GM21390 (cell line): ENCODE measurements around the gene ZNF32.

Experiments used
- ATAC-seq: cut with Tn5 transposase; IDR thresholded peaks from one replicate; pipeline ENCODE4 v1.9.1; 2021; ENCODE audit not compliant: unreplicated experiment

The ZNF32 gene

DNA sequence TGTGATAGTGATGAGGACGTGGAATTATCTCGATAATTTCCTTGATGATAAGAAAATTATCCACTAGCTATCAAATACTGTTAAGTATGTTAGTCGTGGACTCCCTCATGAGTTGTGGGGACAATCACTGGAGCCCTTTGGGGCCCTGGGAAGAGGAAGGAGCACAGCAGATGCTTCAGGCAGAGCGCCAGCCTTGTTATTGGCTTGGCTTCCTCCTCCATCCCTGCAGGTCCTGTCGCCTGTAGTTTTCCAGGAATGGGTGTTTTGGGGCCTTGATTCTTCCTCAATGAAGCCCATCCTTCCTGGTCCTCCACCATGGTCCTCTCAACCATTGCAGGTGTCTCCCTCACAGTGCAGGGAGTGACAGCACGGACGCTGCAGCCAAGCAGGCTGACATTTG lies 32.5 kb upstream of the ZNF32 start:
- ATAC-seq, result no peak

DNA sequence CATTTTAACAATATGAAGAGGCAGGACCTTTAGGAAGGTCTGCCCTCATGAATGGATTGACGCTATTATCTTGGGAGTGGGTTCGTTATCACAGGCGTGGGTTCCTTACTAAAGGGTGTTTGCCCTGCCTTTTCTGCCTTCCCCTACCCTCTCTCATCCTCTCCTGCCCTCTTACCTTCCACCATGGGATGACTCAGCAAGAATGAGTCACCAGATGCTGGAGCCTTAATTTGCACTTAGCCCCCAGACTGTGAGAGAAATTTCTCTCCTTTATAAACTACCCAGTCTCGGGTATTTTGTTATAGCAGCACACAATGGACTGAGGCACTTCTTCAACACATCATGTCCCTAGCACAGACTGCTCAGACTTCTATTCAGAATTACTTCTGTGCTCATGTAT lies 31.4 kb upstream of the ZNF32 start:
- ATAC-seq, result no peak

DNA sequence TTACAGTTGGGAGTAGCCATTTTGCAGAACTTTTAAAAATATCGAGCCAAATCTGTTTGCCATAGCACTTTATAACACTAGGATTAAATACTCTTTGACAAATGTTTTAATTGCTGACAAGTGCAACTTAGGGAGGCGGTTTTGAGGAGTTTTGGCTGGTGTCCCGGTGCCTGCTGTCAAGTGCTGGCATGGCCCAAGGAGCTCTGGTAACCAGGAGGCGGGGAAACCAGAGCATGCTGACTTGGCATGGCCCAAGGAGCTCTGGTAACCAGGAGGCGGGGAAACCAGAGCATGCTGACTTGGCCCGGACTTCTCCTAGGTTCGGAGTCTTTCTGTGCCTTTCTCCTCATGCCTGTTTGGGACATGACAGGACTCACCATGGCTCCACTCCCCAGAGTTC lies 30.8 kb upstream of the ZNF32 start:
- ATAC-seq, result no peak

DNA sequence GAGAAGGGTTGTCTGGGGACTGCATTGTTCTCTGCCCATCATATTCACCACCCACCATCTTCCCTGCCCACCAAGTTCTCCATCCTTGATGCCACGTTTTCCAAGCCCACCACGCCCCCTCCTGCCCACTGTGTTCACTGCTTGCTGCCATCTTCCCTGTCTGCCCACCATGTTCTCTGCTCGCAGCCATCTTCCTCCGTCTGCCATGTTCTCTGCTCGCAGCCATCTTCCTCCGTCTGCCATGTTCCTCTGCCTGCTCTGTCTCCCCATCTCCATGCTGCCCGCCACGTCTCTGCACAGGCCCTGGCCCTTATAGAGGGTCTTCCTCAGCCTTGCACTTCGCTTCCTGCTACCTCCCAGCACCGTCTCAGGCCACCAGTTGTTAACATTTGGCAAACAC lies 30.0 kb upstream of the ZNF32 start:
- no peak for ATAC-seq

DNA sequence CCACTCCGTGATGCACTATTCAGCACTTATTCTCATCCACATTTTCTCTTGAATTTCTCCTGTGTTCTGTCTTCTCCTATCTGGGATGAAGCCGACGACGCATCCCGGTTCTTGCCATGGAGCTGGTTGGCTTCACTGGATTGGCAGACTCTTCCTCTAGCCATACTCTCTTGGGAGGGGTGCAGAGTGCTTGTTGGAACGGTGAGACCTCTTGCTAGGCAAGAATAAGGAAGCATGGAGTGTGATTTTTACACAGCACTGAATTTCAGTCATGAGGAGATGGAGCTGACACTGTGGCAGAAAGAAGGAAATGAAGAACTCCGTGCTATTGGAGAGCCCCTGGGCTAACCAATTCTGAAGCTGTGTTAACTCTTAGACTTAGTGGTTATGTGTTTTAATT lies 28.2 kb upstream of the ZNF32 start:
- no peak for ATAC-seq

DNA sequence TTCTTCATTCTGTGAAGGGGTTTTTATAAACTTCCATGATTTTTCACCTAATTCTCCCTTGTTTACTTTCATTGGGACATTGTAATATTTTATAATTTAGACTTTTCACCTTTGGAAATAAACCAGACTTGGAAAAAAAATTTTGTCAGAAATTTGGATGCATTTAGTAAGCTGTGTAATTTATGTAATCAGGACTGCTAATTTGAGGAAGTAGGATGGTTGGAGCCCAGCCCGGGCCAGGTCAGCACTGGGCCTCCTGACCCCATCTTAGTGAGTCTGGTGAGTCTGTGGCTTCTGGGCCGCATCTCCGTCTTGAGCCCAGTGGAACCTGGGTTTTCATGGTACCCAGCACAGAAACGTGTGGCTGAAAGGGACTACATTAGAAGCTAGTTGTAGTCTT lies 27.6 kb upstream of the ZNF32 start:
- ATAC-seq, result no peak

DNA sequence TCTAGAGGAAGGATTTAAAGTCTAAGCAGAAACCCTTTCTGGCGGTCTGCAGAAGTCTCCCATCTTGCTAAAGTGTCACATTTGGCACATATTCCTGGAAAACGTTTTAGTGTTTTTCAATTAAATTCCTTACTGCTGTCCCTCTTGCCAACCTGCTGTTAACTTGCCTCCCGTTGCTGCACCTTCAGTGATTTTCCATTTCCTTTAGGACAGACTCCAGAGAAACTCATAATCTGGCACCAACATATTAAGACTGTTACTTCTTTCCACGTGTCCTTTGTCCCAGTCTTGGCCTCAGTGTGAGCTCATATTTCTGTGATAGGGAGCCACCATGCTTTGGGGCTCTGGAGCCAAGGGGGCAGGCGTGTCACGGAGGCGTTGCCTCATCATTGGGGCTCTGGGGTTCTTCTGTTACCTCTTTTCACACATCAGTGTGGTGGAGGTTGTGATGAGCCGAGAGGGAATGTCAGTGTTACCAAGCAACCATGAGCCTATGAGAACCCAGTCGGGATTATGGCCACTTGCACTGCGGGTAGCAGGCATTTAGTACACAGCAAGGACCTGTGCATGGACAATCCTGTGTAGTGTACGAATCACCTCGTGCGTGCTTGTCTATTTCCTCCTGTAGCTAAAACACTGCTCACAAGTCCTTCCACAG lies 26.0 kb upstream of the ZNF32 start:
- no peak for ATAC-seq

DNA sequence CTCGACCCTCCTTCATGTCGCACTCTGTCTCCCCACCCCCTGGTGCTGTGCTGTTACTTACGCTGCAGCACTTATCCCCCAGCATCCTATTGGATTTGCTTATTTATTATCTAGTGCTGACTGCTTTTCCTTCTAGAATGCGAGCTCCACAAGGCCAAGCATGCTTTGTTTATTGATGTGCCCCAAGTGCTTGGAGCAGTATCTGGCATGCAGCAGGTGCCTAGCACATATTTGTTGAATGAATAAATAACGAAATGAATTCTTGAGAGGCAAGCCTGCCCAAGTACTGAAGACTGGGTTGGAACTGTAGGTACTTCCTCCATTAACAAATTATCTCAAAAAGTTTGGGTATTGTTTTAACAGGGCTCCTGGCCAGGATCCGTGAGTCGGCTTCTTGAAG lies 24.8 kb upstream of the ZNF32 start:
- no peak for ATAC-seq

DNA sequence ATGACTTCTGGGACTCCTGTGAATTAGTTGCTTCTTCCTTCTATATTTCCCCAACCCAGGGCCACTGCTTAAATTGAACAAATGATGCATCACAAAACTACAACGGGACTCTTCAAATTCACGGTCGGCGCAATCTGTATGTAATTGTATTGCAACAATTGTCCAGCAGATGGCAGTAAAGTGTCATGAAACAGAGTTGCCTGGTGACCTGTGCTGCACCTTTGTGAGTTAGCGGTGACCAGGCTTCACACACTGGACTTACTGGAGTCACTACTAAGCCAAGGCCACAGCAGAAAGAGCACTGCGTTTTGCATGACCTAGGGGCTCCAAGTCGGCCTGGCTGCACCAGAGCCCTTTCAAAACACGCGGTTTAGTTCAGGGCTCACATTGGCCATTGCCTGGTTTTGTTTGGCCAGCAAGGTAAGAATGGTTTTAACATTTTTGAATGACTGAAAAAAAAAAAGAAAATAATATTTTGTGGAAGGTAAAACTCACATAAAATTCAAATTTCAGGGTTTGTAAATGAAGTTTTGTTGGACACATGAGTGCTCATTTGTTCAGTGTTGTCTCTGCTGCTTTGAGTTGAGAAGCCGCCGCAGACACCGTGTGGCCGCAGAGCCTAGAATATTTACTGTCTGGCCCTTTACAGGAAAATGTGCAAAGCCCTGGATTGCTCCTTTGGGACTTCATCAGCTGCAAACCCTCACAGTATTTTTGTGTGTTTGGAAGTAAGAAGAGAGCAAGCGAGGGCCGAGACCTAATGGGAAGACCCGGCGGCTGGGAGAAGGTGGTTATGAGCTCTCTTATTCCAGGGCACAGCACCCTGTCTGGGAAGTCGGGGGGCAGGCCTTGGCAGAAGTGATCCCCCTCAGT lies 23.2 kb upstream of the ZNF32 start:
- ATAC-seq, result peak; percentile 73

DNA sequence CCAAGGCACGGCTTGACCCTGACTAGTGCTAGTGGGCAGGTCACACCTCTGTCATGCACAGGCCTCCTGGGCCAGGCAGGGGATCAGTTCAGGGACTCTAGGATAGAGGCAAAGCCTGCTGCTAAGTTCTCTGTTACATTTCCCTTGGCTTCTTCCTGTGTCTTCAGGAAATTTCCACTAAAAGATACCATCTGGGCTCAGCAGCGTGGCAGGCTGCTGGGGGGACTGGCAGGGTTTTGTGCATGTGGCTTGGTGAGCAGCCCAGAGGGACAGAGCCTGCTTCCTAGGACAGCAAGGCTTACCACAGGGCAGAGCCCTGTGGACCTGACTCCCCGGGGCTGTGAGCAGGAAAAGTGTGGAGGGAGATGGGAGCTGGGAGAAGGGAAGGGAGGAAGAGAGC lies 20.7 kb upstream of the ZNF32 start:
- no peak for ATAC-seq

DNA sequence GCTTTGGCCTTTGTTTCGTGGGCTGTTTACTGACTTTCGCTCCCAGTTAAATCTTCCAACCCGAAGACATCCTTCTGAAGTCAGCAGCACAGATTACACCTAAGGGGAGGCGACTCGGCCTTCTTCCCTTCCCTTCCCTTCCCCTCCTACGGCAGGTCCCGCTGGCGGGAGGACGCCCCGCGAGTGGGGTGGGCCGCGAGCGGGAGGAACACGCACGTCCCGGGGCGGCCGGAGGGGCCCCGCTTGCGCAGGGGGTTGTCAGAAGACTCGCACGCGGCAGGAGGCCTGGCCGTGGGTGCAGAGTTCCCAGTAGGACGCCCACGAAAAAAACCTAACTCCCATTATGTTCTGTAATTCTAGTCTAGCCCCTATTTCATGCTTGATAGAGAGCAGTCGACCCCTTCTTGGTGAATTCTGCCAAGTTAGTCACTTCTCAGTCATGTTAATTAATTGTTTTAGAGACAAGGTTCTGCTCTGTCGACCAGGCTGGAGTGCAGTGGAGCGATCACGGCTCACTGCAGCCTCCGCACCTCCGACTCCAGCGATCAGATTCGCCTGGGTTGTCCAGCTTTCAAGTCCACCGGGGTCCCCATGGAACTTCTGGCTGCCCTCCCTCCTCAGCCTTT lies 19.2 kb upstream of the ZNF32 start:
- no peak for ATAC-seq

DNA sequence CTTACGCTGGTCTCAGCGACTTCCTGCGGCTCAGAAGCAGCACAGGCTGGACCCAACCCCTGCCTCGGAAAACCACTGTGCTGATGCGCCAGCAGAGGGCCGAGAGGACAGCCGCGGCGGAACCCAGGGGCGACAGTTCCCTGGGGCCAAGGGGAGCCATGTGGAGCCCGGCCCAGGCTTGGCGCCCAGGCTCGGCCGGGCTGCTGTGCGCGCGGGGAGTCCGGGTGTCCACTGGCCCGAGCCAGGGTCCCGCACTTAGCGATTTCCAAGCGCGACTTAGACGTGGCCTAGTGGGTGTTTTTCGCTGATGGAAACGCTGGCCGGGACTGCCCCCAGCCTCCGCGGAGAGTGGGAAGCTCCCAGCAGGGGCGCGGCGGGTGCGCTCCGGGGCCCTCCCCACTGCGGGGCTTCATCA lies 18.6 kb upstream of the ZNF32 start:
- no peak for ATAC-seq

DNA sequence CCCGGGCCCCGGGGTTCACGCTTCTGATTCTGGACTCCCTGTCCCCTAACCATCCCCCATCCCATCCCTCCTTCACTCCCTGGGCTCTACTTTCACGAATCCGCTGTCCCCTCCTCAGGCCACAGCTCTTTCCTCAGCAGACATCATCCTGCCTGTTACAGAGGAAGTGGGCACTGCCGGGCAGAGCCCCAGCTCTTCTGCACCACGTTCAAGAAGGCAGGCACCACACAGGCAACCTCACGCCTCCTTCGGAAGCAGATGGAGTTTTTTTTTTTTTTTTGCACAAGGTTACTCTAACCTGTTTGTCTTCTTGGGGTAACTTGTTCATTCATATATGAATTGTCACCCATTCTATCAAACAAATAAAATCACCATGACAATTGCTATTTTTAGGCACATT lies 17.9 kb upstream of the ZNF32 start:
- ATAC-seq, result no peak

DNA sequence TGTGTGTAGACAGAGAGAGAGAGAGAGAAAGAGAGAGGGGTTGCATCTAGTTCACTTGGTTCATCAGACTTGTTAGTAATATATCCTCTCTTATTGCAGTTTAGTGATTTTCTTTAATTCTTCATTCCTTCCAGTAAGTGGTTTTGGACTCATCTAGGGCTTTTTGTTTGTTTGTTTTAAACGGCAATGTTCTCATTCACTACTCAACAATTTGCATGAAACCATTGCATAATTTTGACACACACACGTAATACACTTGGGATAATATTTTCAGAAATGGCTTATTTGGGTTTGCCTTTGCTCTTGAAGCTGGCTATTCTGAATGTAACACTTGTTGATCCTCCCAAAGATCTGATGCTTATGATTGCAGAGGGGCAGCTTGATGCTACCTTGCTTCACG lies 16.4 kb upstream of the ZNF32 start:
- ATAC-seq, result no peak

DNA sequence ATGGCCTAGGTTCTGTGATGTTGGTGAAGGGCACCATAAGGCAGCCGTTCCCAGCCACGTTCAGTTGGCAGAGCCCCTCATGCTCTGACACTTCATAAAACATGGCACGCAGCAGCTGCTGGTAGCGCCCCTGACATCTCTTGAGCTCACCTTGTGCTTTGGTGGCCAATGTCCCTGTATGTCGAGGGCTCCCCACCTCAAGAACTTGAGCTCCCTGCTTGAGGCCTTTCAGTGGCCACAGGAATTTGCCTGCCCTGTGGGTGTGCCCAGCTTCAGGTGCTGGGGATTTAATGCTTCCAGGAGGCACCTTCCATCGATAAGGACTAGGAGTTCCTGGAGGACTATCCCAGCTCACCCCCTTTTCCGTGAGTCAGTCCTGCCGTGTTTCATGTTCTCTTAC lies 9.5 kb upstream of the ZNF32 start:
- ATAC-seq, result no peak

DNA sequence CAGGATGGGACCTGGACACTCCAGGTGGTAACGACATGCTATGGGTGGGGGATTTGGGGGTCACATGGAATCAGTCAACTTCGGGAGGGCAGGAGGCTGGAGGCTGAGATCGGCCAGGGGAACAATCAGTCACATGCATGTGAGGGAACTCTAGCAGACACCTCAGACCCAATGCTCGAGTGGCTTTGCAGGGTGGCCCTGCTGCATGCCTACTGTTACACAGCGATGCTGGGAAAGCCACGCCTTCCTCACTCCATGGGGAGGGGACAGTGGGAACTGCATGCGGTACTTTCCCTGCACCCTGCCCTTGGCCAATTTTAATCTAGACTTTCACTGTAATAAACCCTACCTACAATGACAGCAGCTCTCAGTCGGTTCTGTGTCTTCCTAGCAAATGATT lies 6.6 kb upstream of the ZNF32 start:
- no peak for ATAC-seq

DNA sequence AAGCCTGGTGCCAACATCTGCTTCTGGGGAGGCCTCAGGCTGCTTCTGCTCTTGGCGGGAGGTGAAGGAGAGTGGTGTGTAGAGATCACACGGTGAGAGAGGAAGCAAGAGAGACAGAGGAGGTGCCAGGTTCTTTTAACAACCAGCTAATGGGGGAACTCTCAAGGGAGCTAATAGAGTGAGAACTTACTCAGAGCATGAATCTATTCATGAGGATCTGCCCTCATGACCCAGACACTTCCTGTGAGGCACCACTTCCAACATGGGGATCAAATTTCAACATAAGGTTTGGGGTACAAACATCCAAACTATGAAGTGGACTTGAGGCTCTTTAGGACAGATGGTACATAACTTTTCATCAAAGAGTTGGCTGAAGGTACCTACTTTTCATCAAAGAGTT lies 5.1 kb upstream of the ZNF32 start:
- no peak for ATAC-seq

DNA sequence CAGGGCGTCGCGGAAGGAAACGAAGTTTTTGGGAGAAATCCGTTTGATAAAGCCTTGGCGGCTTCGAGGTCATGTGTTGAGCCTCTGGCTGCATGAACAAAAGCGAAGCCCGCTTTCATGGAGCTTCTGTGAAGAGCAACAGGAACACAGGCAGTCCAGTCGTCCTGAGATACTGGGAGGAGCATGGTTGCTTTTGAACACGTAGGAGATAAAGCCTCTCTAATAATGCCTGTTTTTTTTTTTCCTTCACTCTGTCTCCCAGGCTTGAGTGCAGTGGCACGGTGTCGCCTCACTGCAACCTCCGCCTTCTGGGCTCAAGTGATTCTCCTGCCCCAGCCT lies 473 bp upstream of the ZNF32 start:
- ATAC-seq, result peak; percentile 2

DNA sequence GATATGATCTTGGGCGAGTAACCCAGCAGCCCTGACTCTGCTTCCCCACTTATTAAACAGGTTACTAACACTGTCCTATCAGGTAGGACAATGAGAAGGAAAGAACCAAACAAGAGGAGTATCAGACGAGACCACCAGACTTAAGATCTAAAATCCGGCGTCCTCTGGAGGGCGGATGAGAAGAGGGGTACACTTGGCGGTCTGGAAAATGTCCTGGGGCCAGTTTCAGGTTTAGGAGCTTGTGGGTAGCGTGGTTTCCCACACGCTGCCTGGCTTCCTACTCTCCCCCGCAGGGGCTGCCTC lies 635 bp downstream of the ZNF32 start:
- no peak for ATAC-seq

DNA sequence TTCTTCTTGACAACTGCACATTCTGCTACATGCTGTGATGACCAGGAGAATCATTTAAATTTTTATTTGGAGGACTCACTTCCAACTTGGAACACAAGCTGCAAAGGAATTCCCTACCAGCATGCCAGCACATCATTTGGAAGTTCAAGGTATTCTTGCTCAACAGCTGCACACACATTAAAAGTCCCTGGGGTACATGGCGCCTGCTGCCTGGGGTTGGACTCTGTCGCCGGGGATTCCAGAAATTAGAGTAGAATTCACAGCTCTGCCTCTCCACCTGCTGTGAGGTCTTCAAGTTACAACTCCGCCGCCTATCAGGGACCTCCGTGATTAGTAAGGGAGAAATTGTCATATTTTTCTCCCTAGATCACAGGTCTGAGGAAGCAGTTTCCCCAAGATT lies 1.1 kb downstream of the ZNF32 start:
- ATAC-seq, result no peak

DNA sequence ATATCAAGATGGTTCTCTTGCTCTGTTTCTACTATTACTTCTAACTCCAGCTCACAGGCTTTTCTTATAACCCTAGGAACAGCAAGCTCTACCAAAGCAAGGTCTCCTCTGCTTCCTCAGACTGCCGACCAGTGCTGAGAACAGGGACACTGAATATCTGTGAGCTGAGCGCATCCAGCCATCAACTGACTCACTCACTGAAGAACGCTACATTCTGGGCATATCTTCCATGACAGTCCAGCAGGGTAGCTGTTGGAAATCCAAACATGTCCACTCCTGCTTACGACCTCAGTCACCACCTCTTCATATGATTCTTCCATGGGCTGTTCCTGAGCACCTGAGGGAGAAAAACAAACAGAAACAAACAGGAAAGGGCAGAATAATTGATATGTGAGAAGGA lies 2.8 kb downstream of the ZNF32 start:
- no peak for ATAC-seq

DNA sequence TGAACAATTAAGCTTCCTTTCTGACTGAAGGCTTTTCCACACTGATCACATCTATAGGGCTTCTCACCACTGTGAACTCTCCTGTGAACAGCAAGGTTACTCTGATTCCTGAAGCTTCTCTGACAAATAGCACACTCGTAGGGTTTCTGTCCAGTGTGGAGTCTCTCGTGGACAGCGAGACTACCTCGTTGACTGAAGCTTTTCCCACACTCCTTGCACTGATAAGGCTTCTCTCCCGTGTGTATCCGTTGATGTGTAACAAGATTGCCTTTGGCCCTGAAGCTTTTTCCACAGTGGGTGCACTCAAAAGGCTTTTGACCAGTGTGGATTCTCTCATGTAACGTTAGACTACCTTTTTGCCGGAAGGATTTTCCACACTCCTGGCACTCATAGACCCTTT lies 4.4 kb downstream of the ZNF32 start:
- no peak for ATAC-seq

DNA sequence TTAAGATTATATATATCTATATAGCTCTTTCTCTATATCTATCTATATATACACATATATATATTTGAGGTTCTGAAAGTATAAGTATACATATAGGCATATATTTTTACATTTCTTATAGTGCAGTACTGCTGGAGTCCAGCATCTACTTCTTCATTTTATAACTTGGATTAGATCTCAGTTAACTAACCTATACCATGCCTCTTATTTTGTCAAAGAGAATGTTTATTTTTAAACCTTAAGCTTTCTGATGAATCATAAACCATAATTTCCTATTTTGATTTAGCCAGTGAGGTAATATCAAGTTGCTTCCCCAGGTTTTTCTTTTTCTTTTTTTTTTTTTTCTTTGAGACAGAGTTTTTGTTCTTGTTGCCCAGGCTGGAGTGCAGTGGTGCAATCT lies 8.1 kb downstream of the ZNF32 start:
- no peak for ATAC-seq
